HG02840 (cell line): ENCODE results near the gene DGUOK.

Experiments used
- ATAC-seq: cut with Tn5 transposase; IDR thresholded peaks from one replicate; pipeline ENCODE4 v1.9.1; 2021; ENCODE audit warnings: mild to moderate bottlenecking, moderate library complexity, moderate number of reproducible peaks; ENCODE audit not compliant: unreplicated experiment, low FRiP score

The DGUOK gene

DNA sequence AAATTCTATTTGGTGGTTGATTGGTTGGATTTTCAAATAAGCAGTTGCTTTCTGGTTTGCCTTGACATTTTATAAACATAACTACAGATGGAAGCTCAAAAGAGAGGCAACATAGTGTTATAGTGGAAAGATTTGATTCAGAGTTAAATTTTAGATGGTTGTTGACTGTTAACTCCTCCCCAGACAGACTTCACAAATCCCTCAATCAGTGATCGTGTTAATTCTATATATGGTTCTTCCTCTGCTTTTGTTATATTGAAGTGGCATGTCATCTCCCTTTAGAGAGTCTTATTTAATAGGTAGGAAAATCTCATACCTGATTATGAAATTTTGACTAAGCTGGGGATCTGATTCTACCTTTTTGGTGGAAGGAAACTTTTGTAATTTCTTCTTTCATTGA, 19.5 kb downstream of the DGUOK start:
- ATAC-seq = no peak

DNA sequence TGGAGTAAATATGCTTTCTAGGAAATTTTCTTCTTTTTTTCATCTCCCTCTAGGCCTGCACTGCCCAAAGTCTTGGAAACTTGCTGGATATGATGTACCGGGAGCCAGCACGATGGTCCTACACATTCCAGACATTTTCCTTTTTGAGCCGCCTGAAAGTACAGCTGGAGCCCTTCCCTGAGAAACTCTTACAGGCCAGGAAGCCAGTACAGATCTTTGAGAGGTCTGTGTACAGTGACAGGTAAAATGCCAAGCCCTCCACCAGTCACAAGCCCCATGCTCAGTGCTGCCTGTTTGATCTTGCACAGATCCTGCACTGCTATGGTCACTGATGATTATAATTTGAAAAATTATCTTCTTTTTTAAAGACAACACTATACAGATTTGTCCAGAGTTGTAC, 20.0 kb downstream of the DGUOK start:
- no peak for ATAC-seq

DNA sequence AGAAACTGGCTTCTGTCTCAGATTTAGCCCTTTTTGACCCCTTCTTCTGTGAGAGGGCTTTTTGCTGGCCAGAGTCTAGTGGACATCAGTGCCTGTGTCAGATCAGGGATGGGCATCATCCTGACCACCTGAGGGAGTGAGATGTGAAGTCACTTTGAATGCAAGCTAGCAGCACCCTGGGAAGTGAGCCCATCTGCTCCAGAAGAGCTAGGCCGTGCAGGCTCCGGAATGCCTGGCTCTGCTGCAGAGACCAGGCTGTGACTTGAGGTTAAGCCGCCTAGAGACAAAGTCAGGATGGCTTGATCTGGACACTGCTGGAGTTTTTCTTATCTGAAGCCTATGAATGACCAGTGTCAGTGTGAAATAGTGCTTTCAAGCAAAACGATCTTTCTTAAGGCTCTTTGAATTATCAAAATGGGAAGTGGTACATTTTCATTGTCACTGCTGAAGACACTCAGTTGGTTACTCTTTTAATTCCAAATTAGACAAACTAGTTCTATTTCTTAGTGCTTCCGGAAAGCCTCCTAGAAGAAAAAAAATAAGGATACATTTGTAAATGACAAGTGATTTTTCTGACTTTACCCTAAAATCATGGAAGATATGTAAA, 20.8 kb downstream of the DGUOK start:
- ATAC-seq = no peak

DNA sequence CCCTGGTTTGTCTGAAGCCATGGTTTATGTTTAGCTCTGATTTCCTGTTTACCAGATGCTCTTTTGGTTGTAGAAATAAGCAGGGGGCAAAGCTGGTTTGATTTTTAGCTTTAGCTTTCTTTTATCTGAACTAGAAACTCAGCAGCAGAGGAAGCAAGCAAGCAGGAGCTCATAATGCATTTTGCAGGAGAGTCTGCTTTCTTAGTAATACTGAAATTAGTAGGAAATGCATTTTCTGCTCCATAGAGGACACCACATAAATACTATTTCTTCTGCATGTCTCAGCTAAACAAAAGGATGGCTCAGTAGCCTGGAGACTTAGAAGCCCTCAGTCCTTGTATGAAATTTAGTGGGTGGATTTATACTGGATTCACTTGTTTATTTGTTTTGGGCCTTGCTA, 23.1 kb downstream of the DGUOK start:
- no peak for ATAC-seq

DNA sequence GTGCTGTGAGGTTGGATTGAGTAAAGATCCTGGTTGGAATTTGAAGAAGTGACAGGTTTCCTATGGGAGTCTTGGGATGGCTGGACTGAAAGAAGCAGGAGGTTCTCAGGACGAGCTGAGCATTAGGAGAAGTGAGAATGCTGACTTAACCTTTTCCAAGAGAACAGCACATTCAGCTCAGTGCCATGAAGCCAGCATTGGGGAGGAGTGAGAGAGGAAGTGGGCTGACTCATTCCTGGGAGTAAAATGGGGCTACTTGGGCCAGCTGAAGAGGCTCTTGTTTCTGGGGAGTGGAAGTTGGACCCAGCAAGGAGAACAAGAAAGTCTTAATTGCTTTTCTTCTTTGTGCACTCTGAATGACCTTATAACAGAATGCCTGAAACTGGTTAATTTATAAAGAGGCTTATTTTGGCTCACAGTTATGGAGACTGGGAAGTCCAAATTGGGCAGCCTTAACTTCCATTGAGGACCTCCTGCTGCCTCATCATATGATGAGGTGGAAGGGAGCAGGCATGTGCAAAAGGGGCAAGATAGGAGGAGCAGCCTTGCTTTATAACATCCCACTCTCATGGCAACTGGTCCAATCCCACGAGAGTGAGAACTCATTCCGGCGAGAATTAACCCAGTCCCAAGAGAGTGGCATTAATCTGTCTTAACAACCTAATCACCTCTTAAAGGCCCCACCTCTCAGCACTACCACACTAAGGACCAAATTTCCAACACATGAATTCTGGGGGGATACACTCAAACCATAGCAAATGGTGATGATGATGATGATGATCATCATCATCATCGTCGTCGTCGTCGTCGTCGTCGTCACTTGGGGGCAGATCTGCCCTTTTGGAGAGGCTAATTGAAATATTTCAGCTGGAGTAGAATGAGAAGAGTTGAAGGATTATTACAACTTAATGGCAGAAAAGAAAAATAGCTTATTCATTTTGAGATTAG, 26.1 kb downstream of the DGUOK start:
- ATAC-seq = no peak

DNA sequence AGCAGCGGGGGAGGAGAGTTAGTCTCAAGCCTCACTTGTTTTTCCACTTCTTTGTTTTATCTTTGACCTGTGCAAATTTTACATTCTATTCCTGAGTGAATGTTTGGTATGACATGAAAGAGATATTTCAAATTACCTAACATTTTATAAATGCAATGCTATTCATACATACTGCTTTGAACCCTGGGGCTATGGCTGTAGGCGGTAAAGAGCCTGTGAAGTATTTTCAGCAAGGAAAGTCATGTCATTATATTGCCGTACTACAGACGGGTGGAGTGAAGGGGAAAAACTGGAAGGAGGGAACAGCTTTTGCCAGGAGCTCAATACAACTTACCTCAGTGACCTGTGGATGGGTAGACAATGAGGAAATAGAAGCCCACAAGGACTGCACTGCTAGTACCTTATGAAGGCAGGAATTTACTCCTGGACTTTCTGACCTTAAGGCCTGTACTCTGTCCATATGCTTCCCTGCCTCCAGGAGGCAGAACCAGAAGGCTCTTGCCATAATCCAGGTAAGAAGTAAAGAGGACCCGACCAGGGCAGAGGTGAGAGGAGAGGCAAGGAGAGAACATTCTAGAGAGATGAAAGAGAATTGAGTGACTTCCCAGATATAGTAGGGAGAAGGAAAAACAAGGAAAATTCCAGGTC, 29.7 kb downstream of the DGUOK start:
- no peak for ATAC-seq

DNA sequence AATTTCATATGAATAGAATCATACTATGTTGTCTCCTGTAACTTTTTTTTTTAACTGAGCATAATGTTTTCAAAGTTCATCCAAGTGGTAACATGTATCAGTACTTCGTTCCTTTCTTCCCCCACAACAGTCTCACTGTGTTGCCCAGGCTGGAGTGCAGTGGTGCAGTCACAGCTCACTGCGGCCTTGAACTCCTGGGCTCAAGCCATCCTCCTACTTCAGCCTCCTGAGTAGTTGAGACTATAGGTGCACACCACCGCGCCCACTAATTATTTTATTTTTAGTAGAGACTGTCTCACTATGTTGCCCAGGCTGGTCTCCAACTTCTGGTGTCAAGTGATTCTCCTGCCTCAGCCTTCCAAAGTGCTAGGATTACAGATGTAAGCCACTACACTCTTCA, 34.6 kb downstream of the DGUOK start:
- no peak for ATAC-seq

DNA sequence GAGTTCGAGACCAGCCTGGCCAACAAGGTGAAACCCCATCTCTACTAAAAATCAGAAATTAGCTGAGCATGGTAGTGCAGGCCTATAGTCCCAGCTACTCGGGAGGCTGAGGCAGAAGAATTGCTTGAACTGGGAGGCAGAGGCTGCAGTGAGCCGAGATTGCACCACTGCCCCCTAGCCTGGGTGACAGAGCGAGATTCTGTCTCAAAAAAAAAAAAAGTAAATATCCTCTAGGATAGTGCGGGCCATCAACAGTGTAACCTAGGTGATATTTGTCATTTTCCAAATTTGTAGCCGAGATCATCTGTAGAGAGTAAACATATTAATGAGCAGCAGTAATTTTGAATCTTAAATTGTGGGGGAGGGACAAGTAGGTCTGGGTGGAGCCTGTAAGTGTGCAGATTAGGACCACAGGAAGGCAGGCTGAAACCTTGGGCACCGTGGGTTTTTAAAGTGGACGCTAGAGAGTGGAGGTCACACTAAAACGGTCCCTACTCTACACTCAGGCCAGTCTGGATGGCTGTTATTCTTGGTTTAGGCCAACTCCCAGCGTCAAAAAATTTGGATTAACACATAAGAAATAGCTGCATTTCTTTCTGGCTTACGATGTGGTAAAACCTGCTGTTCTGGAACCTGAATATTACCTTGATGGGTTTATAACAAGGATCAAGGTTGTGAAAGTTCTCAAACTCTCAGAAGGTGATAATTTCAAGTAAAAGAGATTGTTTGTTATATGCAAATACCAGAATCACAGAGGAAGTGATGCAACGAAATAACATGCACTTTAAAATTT, 35.3 kb downstream of the DGUOK start:
- no peak for ATAC-seq

DNA sequence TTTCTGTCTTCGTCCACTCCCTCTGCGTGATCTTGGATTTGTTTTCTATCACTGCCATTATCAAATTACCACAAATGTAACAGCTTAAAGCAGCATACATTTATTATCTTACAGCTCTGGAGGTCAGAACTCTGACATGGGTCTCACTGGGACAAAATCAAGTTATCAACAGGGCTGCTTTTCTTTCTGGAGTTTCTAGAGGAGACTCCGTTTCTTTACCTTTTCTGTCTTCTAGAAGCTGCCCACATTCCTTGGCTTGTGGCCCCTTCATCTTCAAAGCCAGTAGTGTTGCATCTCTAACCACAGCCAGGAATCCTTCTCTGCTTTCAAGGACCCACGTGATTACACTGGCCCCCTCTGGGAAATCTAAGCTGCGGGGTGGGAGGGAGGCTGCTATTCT, 36.1 kb downstream of the DGUOK start:
- no peak for ATAC-seq

DNA sequence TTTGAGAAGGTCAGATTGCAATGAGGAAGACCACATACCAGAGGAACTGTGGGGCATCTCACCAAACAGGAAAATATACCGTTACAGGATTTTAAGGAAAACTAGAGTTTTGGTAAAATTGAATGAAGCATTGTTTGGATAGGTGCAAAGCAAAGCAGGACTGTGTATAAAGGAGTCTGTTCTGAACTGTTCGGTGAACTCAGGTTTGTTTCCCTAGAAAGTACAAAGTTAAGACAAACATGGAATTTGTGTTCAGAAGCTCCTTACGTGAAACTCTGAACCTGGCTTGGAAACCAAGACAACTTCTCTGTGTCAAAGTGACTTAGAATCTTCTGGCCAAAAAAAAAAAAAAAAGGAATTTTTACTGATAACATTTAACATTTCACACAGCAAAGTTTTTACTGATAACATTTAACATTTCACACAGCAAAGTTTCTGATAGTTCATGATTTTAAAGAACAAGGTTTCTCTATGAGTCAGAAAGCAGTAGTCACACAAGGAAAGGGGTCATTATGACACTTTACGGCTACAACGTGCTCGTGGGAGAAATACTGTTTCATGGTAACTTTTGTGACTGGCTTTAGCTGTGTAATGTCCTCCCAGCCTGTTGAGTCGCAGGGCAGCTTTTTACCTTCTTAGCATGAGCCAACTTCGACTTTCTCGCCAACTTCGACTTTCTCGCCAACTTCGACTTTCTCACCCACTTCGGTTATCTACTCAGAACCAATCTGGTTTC, 36.9 kb downstream of the DGUOK start:
- ATAC-seq = peak; percentile 53

DNA sequence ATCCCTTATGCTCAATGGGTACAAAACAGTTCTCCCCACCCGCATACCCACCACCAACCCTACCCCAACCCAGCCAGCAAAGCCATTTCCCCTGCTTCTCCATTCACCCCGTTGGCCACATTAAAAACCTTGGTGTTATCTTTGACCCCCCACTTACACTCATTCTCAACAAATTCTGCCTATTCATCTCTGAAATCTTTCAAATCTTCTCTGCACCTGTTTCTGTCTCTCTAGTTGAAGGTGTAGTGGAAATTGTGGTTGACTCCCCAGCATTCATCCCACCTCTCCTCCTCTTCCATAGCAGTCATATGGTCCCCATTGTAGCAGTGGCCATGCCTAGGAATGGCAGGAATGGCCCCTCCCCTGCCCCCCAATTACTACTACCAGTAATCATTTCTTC, 37.5 kb downstream of the DGUOK start:
- ATAC-seq = no peak

DNA sequence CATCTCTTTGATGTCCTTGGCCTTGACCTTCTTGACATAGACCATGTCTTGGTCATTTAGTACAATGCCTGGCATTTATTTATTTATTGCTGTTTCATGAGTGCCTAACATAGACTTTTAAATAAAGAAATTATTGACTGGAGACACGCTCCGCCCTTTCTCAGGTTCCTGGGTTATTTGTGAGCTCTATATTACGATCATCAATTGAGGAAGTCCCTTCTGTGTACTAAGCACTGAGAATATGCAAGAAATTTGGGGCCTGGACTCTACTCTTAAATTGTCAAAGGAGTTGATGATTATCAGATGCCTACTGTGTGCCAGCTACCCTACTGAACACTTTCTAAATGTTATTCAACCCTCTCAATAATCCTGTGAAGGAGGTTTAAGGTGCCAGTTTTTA, 38.4 kb downstream of the DGUOK start:
- no peak for ATAC-seq

DNA sequence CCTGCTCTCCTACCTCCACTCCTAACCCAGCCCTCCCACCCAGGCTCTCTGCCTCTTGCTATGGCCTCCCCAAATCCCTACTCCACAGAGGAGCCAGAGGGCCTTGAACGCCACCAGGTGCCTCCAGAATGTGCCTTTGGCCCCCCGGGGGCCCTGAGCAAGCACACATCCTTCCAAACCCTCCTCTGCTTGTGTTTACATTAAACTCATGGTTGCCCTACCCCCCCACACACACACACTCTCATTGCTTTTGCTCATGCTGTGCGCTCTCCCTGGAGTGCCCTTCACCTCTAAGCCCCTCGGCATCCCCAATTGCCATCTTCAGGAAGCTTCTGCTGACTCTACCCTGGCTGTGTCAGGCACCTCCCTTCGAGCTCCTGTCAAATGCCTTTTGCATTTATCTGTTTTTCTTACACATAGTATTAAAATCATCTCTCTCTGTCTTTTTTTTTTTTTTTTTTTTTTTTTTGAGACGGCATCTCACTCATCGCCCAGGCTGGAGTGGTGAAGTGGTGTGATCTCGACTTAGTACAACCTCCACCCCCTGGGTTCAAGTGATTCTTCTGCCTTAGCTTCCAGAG, 41.8 kb downstream of the DGUOK start:
- ATAC-seq = no peak

DNA sequence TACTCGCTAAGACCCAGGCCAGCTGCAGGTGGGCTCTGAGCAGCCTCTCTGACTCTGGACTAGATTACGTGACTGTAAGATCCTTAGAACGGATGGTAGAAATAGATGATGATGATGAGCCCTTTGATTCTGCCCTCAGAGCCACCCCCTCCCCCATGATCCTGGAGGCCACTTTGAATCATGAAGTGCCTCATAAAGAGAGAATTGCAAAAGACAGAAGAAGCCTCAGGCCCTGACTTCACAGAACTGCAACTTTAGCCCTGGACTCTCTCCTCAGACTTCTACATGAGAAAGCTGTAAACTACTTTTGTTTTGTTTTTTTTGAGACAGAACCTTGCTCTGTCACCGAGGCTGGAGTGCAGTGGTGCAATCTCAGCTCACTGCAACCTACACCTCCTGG, 42.7 kb downstream of the DGUOK start:
- no peak for ATAC-seq

DNA sequence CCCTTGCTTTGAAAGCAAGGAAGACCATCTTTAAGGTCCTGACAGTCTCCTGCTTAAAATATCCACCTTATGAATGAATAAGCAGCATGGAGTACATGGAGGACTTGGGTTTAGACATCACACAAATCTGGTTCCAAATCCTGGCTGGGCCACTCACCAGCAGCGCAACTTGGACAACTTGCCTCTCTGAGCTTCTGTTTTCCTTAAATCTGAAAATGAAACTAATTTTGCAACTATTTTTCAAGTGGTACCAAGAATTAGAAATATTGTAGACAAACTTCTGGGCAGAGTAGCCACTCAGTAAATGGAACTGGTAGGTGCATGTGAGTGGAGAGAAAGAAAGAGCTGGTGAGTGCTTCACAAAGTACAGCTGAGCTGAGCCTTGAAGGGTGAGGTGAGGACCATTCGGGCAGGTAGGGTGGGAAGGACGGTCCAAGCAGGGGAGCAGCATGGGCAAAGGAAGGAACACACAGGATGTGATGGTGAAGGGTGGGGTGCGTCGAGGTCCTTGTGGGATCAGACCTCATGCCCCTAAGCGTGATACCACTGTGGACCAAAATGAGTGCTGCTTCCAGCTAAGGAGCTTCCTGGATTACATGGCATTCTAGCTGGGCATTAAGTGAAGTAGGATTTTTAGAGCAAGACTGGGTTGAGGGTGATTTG, 43.6 kb downstream of the DGUOK start:
- ATAC-seq = no peak

DNA sequence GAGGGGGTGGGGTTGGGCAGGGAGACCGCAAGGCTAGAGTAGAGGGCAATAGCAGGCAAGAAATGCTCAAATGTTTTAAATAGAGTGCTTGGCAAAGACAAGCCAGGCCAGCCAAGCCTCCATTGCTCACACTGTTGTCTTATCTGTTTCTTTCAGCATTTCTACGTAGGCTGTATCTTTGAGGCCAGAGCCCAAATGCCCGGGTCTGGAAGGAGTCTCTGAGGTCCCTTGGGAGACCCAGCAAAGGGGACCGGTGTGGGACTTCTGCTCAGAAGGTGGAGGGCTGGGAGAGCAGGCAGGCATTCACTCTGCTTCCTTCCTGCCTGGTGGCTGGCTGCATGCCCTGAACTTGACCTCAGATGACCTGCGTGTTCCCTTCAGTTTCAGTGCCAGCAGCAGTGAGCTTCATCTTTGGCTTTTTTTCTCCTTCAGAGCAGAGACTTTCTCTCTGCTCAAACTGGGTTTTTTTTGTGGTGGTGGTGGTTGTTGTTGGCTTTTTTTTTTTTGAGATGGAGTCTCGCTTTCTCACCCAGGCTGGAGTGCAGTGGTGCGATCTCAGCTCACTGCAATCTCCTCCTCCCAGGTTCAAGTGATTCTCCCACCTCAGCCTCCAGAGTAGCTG, 44.3 kb downstream of the DGUOK start:
- peak; percentile 61 for ATAC-seq

DNA sequence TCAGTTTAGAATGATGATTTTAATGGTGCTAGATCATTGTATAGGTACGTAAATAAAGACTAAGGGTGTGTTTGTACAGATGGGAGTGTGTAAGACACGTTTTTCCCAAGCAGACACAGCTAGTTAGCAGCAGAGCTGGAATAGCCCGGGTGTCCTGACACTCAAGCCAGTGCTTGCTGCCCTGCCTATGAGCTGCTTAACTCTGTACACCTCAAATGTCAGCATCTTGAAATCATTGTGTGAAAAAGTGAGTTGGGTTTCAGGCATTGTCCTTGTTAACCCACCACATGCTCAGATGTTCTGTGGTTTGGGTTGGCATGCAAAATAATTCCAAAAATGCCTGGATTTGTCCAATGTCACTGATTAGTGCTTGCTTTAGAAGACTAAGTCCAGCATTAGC, 45.0 kb downstream of the DGUOK start:
- no peak for ATAC-seq

DNA sequence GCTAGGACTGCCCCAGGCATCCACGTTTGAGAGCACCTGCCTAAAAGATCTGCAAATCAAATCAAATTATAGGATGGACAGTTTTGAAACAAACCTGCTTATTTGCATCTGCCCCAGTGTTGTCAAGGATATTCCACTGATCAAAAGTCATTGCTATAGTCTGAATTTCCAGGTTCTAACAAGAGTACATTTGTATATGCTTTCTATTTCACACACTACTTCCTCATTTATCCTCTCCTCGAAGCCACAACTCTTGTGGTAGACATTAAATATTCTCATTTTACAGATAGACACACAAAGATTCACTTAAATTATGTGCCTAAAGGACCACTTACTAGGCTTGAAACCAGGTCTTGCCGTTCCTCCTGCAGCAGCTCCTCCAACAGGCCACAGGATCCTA, 46.2 kb downstream of the DGUOK start:
- ATAC-seq = no peak

DNA sequence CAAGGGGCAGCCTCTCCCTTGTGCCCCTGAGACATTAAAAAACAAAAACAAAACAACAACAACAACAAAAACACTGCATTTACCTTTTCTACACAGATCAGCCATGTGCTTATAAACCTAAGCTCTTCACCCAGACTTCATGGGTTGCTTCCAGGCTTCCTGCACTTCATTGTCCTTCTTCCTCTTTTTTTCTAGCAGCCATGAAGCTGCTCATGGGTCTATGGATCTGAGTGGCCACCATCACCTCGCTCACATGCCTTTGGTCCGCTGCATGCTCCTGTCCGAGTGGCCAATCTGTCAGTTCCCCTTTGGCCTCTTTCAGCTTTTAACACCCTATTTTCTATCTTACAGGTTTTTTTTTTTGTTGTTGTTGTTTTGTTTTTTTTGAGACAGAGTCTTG, 49.1 kb downstream of the DGUOK start:
- no peak for ATAC-seq
